ENCODE results near the gene CDH23.
"Not testable (repeated sequence)": the region's sequence is repeated elsewhere in the genome, so short reads cannot be mapped to it uniquely, and the experiment has no call there.

CDH23 gene

DNA sequence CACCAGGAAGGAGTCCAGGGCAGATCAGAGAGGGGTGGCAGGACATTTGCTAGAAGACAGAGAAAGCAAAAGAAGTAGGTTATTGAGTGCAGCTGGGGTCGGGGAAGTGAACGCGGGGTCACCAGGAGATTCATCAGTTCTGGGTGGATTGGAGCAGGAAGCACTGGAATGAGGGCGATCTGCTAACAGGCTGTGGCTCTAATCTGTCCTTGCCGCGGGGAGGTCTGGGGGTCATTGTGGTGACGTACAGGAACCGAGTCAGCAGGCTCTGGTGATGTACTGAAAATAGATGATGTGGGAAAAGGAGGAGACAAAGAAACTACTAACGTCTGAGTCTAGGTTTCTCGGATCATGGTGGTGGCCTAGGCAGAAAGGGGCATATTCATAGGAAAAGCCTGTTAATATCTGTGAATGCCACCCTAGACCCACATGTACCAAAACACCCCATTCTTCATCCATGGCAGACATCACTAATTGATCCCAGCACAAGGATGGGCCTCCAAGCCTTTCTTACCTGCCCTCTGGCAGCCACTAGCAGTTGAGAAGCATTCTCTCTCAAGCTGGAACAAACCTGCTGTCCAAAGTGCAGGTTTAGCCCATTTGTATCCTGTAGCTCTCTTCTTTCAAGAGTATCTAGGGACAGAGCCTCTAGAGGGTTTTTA lies 188.3 kb downstream of the CDH23 start:
- no peak for DNase-seq (ENCODE audit: low read depth)

DNA sequence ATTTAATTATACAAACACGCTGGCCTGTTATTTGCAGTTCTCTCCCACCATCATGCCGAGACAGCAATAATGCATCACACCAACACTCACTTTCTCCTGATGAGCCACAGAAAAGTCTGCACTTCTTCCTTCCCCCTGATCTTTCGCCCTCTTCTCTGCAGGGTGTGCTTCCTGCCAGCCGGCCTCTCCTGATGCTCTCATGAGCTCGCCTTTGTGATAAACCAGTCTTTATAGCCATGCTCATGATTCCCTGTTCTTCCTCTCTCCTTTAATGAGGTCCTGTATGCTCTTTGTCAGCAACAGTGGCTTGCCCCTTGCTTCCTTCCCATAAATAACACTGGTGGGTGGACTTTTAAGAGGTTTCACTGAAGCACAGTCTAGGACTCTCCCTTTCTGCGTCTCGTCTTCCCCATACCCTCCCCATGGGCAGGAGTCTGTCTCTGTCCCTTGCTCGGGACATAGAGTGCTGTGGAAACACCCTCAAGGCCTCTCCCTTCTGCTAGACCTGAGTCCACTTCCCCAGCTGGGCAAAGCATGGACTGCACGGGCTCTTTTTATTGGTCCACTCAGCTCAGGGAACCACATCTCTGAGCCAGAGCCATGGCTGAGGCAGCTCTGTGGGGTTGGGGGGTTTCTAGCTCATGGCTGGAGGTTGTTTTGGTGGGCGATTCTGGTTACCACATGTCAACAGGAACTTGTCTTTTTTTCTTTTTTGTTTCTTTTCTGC lies 189.0 kb downstream of the CDH23 start:
- no peak for DNase-seq (ENCODE audit: low read depth)

DNA sequence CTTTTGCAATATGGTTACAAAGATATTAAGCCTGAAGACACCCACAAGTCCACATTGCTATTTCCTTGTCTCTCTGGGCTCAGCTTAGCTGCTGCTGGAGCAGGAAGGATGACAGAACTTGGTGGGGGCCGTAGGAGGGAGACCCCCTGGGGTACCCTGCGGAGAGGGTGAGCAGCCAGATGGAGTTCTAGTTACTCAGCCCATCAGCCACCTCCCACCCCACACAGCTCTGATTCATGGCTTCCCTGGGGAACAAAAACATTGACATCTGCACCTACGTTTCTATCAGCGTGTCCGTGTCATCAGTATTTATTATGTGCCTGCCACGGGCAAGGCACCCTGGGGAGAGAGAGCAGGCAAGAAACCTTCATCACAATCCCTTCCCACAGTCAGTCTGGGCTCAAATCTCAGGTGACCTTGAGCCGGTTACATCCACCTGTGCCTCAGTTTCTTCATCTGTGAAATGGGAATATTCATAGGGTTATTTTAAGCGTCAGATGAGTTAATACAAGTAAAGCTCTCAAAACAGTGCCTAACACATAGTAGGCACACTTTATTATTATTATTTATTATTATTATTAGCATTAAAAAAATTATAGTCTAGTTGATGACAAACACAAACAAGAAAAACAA lies 191.3 kb downstream of the CDH23 start:
- no peak for DNase-seq (ENCODE audit: low read depth)

DNA sequence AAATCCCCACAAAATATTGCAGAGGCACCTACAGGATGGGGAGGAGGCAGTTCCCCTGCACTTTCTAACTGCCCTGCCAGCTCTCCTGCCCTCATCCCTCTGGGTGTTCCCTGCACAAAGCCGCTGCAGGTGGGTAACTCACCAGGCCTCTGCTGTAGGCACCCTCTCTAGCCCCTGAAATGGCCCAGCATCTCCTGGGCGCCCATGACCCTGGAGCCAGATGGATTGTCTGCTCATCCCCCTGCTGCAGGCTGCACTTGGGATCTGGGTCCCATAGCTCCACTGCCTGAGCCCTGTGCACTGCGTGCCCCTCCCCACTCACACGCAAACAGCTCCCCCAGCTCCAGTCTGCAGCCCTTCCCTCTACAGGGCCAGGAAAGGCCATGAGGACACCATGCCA lies 192.0 kb downstream of the CDH23 start:
- DNase-seq (ENCODE audit: low read depth), result no peak

DNA sequence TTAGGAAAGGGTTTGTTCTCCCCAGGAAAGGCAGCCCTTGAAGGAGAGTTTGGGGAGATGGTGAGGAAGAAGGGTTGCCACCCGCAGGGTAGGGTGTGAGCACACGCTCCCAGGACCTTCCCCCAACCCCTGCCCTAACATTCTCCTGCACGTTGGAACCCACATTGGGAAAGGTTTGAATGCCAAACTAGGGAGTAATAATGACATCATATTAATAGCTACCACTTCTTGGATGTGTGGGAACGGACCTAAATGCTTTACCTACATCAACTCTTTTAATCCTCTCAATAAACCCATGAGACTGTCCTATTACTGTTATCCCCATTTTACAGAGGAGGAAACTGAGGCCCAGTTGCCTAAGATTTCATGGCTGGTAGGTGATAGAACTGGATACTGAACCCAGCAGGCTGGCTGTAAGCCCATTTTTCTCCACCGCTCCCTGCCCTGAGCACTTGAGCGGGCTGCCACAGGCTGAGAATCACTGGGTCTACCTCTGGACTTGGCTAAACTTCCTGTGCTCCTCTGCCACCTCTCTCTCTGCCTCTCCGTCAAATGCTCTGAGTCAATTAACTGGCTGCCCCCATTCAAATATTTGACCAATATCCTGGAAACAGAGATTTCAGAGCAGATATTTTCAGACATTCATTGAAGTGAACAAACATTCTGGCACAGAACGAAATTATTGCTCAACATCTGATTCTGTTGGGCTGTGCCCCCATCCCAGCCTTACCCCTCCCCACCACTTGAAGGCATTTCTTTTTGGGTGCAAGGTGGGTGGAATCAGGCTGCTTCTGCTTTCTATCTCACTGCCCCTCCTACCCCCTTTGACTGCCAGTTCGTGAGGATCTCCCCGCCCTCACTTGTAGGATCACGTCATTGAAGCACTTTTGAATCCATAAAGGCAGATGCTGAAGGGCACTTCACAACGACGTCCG lies 193.2 kb downstream of the CDH23 start:
- DNase-seq (ENCODE audit: low read depth), result no peak

DNA sequence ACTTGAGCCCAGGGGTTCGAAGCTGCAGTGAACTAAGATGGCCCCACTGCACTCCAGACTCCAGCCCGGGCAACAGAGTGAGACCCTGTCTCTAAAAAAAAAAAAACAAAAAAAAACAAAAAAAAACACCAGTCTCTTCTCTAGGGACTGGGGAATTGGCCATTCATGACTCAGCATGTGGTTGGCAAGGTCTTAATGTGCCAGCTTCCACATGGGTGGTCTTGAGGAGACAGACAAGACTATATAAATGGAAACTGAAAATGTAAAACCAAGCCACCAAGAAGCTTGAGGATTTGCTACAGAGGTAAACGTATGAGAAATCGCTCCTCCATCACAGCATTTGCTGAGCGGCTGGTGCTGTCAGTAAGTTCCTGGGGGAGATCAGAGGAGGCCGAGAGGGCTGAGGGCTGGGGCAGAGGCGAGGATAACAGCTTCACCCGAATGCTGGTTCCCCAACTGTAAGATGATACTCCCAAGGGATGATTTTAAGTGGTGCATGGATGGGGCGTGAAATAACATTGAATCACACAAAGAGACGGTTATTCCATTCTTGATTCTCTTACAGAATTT lies 194.1 kb downstream of the CDH23 start:
- DNase-seq (ENCODE audit: low read depth), result no peak

DNA sequence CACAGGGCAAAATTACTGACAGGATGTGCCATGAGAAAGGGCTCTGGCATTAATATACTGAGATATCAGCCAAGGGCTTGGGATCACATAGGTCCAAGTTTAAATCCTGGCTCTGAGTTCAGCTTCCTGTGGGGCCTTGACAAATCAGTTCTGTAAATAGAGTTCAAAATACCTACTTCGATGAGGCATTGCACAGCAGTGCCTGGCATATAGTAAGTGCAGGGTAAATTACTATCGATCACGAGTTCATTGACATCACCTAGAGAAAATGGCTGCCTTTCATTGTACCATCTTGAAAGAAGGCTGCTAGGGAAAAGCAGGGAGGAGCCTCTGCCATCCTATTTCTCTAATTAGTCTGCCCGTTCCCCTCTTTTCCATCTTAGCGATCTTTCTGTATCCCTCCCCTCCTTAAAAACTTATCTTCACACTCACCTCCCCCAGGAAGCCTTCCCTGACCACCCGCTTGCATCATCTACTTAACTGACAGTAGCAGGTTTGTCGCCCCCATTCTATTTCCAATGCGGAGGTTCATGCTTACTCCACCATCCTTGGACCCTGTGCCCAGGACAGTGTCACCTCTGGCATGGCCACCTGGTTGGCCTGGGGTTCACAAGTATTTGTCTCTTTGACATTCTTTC lies 198.3 kb downstream of the CDH23 start:
- no peak for DNase-seq (ENCODE audit: low read depth)

DNA sequence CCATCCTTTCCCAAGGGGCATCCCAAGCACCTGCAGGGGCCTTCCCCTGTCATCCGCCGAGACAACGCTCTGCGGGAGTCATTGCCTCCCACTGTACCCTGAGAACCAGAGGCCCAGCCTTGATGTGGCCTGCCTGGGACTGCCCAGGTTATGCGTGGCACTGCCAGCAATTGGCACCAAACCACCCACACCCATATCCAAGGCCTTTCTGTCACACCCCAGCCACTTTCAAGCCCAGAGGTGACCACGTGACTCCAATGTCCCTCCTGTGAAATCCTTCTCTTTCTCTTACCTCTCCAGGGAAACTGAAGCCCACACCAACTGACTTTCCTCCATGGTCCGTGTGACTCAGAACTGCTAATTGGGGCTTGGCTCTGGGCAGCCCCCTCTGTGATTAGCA lies 198.9 kb downstream of the CDH23 start:
- DNase-seq (ENCODE audit: low read depth), result no peak

DNA sequence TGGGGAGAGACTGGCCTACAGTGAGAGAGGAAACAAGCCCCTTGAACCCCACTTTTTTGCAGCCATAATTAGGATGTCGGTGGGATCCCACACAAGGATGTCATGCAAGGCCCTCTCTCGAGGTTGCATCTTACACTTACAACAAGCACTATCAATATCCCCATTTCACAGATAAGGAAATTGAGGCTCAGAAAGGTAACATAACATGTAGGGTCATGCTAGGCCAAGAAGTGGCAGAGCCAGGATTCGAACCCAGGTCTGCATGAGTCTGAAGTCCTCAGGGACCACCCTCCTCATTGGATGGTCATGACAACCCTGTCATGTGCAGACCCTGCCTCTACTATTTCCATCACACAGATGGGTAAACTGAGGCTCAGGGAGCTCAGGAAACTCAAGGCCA lies 199.4 kb downstream of the CDH23 start:
- DNase-seq (ENCODE audit: low read depth), result no peak

DNA sequence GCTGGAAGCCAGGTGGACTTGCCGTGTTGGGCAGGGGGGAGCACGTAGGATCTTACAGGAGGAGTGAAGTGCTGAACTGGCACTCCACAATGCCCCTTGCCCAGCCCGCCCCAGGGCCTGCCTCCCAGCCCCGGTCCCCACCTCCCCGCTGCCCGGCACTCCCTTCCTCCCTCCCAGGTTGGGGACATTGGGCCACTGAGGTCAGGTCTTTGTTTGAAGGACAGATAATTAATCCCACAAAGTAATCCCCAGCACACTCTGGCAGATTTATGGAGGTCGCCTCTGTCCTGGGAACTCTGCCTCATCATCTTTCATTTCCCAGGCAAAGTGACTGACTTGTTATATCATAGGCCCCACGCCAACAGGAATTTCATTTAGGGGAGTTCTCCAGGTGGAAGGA lies 200.0 kb downstream of the CDH23 start:
- no peak for DNase-seq (ENCODE audit: low read depth)

DNA sequence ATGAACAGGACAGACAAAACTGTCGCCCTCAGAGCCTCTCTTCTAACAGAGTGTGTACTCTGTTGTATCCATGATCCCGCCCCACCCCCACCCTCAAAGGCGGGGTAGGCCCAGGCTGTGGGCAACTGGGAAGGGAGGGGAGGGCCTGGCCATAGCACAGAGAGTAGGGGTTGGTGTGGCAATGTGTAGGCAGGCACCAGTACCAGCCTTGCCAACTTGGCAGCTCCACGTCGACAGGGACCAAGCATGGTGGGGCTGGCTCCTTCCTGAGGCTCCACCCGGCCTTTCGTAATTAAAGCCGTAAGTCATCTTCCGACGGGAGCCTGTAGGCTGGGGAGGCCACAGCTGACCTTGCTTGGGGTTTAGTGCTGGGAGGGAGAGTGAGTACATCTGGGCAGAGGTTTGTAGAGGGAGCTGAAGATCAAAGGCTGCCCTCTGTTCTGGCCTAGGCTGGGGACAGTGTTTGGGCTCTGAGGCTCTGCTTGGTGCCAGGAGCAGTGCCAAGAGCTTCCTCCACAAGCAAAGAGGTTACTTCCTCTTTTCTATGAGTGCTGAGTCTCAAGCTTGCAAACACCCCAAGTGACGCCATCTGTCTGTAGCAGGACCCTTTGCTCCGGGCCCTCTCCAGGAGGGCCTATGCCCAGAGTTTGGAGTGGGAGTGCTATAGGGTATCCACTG lies 201.2 kb downstream of the CDH23 start:
- DNase-seq (ENCODE audit: low read depth), result no peak

DNA sequence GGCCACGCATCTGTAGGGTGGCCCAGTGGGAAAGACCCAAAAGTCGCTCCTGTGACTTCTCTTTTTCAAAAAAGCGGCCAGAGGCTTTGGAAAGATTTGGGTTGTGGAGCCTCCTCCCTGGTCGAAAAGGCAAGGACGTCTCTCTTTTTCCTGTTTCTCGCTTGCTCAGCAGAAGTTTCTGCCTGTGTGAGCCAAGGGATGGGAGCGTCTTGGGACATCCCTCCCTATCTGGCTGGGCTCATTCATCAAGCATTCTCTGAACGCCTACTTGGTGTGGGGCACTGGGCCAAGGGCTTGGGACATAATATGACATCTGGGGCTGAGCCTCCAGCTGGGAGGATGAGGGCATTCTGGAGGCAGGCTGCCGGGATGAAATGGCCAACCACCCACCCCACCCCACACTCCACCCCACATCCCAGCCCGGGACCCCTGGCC lies 201.9 kb downstream of the CDH23 start:
- DNase-seq (ENCODE audit: low read depth), result no peak

DNA sequence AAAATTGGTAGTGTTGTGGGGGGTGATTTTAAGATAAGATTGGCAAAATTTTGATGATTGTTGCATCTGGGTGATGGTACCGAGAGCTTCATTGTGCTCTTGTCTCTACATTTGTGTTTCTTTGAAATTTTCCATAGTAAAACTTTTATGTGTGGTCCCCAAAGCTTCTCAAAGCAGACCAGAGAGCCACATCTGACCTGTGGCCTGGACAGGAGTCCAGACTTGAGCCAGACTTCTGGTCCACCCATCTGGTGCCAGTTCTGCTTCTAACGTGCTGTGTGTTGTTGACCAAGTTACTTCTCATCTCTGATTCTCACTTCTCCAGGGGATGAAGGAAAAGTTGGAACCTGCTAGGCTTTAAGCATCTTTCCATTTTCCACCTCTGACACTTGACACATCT lies 202.8 kb downstream of the CDH23 start:
- DNase-seq (ENCODE audit: low read depth), result no peak

DNA sequence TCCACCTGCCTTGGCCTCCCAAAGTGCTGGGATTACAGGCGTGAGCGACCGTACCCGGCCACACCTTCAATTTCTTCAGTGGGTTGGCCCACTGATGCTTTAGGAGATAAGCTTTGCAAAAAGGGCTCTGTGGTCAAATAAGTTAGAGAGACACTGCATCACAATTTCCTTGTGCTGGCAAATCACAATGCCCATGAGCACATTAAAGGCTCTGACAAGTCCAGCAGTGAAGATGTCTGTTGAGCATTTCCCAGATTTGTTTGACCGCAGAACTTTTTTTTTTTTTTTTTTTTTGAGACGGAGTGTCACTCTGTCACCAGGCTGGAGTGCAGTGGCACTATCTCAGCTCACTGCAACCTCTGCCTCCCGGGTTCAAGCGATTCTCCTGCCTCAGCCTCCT lies 203.5 kb downstream of the CDH23 start:
- not testable (repeated sequence) for DNase-seq (ENCODE audit: low read depth)

DNA sequence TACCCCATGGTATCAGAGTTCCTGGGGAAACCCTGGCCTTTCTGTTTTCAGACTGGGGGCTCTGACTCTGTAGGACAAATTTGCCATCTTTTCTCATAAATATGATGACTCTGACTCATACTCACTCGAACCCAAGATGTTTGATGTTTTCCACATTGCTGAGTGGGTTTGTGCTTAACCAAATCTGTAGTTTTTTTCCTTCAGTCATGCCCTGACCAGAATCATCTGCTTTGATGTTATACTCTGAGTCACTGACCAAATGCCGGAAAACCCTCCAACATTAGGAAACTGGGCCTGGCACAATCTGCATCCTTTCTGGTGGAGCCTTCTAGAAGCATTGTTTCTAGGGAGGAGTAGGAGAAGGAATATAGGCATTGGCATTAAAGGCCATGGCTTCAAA lies 204.1 kb downstream of the CDH23 start:
- DNase-seq (ENCODE audit: low read depth), result no peak

DNA sequence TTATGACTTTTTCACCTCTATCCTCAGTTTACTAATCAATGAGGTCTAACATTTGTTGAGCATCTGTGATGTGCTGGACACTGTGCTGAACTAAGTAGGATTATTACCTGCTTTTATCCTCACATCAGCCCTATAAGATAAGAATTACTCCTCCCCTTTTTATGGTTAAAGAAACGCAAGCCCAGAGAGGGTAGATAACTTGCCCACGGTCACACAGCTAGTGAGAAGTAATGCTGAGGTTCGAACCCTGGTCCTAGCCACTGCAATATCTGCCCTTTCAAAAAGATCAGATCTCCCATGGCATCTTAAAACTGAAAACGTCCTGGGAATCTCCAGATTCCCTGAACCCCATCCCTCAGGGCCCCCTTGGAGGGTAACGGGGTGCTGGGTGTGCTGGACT lies 204.6 kb downstream of the CDH23 start:
- no peak for DNase-seq (ENCODE audit: low read depth)

DNA sequence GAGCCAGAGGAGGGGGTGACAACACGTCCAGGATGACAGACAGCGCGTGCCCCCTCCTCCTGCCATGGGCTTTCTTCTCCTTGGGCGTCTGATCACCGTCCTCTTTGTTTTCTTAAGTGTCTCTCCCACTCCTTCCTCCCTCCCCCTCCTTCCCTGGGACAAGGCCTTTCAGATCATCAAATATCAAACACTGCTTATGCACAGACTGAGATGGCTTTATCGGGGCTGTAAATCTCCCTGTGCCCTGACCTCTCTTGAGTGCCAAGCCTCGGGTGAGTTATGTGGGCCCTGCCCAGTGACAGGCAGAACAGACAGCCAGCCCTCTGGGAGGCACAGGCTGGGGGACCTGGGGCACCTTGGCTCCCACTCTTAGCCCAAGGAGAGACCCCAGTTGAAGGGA lies 206.4 kb downstream of the CDH23 start:
- no peak for DNase-seq (ENCODE audit: low read depth)

DNA sequence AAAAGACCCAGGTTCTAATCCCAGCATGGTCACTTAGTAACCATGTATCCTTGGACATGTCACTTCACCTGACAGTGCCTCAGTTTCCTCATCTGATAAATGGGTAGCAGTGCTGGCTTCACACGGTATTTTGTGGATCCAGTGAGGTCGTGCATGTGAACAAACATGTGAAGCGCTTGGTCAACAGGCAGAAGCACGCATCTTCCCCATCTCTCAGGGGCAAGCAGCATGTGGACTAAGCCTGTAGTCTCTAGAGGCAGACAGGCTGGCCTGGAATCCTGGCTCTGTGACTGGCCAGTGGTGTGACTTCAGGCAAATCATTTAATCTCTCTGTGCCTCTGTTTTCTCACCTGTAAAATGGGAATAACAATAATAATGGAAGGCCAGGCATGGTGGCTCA lies 207.0 kb downstream of the CDH23 start:
- DNase-seq (ENCODE audit: low read depth), result no peak

DNA sequence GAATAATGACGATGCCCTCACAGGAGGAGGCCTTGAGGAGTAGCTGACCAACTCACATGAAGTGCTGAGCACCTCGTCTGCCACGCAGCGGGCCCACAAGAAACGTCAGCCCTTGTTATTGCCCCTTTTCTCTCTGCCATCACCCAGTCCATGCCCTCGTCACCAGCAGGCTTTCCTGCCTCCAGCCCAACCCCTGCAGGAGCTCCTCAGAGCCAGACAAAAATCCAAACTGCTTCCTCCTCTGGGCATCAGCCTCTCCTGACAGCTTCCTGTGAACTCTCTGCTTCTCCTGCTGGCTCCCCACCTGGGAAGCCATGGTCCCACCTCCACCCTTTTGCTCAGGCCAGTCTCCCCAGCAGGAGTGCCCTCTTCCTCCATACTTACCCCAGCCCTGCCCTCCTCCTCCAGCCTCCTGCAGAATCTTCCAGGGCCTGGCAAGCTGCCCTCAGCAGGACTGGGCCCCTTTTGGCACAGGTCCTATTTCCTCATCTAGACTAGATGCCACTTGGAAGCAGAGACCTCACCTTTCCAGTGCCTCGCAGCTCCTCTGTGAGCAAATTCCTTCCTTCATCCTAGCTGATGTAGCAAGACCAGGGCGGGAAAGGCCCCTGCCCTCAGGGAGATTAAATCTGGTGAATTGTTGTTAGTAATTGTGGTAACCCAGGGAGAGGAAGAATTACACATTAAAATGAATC lies 207.8 kb downstream of the CDH23 start:
- DNase-seq (ENCODE audit: low read depth), result no peak

DNA sequence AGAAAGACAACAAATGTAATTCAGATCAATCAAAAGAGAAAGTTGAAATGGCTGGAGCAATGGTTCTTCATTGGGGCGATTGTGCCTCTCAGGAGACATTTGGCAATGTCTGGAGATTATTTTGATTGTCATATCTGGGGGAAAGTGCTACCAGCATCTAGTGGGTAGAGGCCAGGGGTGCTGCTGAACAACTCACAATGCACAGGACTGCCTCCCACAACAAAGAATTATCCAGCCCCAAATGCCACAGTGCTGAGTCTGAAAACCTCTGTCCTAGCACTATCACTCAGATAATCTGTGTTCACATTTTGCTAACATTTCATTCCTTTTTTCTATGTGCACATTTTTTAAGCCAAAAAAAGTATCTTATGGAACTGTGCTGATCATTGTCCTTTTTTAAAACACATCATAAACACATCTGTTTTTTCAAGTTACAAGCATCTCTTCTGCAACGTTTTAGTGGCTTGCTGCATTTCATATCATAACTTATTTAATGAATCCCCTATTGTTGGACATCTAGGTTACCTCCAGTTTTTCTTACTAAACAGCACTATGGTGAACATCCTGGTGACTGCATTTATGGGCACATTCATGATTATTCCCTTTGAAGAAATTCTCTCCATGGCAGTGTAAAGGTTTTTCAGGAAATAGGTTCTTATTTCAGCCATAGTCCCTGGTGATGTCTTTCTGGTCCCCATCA lies 208.7 kb downstream of the CDH23 start:
- no peak for DNase-seq (ENCODE audit: low read depth)
